Omental fat pad (tissue), 4 donors: ENCODE measurements around the gene LRCH1. TPM values are rescaled to one million over a fixed set of nuclear protein-coding genes. Genes with fewer than 3 reads are reported as not detected.

ENCODE experiments used
- ATAC-seq: fragments of 150-250 bp; one replicate; pipeline ENCODE4 v1.9.1; 2016; ENCODE audit warnings: mild to moderate bottlenecking, moderate library complexity; ENCODE audit not compliant: low FRiP score
- DNase-seq: peaks from one replicate; pipeline ENCODE4 v3.0.0-alpha.2; 2019; ENCODE audit warnings: low spot score
- CTCF ChIP-seq, 3 donors: fragments of 450-650 bp; IDR thresholded peaks; one replicate each; pipeline ENCODE4 v1.5.1; 2016 to 2017; ENCODE audit warnings: antibody characterized with exemption in 3 of 3, mild to moderate bottlenecking in 3 of 3, moderate library complexity in 2 of 3
- total RNA-seq, 4 donors: library from RNA; depleted of rRNA; stranded (reverse); fragments of >200 nt; gene quantifications; one replicate each; pipeline ENCODE4 v1.1.0, GENCODE V29; 2016

LRCH1 gene
- total RNA-seq, 4 donors from 2014 or later: 9.7 to 43.7 (median 16.5) TPM

GRCh38 chr13:46624353-46624752 lies 71.4 kb downstream of the LRCH1 start:
- TF ChIP-seq CTCF (IDR thresholded peaks at IDR 0.05): no peak
- DNase-seq (no peak), ATAC-seq (no peak)

- DNase-seq (no peak), ATAC-seq (no peak)
Observed at GRCh38 chr13:46624821-46625220, 71.9 kb downstream of the LRCH1 start.

GRCh38 chr13:46627462-46627861 lies 74.5 kb downstream of the LRCH1 start:
- DNase-seq (no peak), ATAC-seq (no peak)
- TF ChIP-seq CTCF (IDR thresholded peaks at IDR 0.05): no peak

More at GRCh38 chr13:46624821-46625220, 71.9 kb downstream of the LRCH1 start:
- TF ChIP-seq CTCF (IDR thresholded peaks at IDR 0.05): no peak

GRCh38 chr13:46628622-46629365 lies 75.8 kb downstream of the LRCH1 start:
- ATAC-seq (no peak), DNase-seq (no peak)
- TF ChIP-seq CTCF (IDR thresholded peaks at IDR 0.05): no peak

- DNase-seq (no peak), ATAC-seq (no peak)
- TF ChIP-seq CTCF (IDR thresholded peaks at IDR 0.05): no peak
Observed at GRCh38 chr13:46629811-46630413, 76.9 kb downstream of the LRCH1 start.

- no peak for ATAC-seq
- TF ChIP-seq CTCF (IDR thresholded peaks at IDR 0.05): no peak
- DNase-seq: no peak
Observed at GRCh38 chr13:46630431-46631178, 77.6 kb downstream of the LRCH1 start.
